ENCODE measurements around the gene CCDC150.

The CCDC150 gene

DNA sequence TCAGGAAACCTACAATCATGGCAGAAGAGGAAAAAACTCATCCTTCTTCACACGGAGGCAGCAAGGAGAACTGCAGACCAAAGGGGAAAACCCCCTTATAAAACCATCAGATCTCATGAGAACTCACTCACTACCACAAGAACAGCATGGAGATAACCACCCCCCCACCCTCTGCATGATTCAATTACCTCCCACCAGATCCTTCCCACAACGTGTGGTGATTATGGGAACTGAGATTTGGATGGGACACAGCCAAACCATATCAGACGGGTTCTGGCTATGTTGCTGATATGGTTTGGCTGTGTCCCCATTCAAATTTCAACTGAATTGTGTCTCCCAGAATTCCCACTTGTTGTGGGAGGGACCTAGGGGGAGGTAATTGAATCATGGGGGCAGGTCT, 28.7 kb upstream of the CCDC150 start:
- TF ChIP-seq CTCF (IDR thresholded peaks at IDR 0.05; ENCODE audit: insufficient read depth, low read length, poor library complexity, severe bottlenecking) = no peak
- Histone ChIP-seq H3K27me3 (replicated peaks; ENCODE audit: control insufficient read depth, insufficient read depth, low read length) (no peaks in the 10 kb centered on the region), H3K4me3 (replicated peaks; ENCODE audit: low read depth, low read length) (no peak overlapping the region), H3K36me3 (ENCODE audit: control insufficient read depth, insufficient read depth, low read length) (no peaks in the 10 kb centered on the region)
- no peak for DNase-seq (ENCODE audit: extremely low read depth, insufficient read length)

- H3K27me3 ChIP-seq (replicated peaks; ENCODE audit: control insufficient read depth, insufficient read depth, low read length) = no peaks in the 10 kb centered on the region
- TF ChIP-seq CTCF (IDR thresholded peaks at IDR 0.05; ENCODE audit: insufficient read depth, low read length, poor library complexity, severe bottlenecking) = no peak
- DNase-seq (ENCODE audit: extremely low read depth, insufficient read length) = no peak
Measured at GRCh38 chr2:196613302-196613701, 26.2 kb upstream of the CCDC150 start.

DNA sequence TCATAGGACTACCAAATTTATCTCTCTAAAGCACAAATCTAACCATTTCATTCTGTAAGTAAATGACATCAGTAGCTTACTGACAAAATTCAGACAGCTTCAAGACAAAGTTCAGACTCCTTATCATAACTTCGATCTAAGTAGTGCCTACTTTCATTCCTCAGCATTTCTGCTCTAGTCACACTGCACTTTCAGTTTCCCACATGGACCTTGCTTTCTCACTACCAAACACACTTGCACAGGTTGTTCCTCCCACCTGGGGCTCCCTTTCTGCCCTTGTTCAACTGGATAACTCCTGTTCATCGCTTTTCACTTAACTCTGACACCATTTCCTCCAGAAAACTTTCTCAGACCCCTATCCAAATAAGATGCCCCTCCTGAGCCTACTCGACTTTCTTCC, 22.1 kb upstream of the CCDC150 start:
- Histone ChIP-seq H3K4me3 (replicated peaks; ENCODE audit: low read depth, low read length) (no peak overlapping the region), H3K36me3 (ENCODE audit: control insufficient read depth, insufficient read depth, low read length) (no peaks in the 10 kb centered on the region)
- no peak for DNase-seq (ENCODE audit: extremely low read depth, insufficient read length)

More at GRCh38 chr2:196613302-196613701, 26.2 kb upstream of the CCDC150 start:
- H3K4me3 ChIP-seq (replicated peaks; ENCODE audit: low read depth, low read length) = no peak overlapping the region
- no peaks in the 10 kb centered on the region for H3K36me3 ChIP-seq (ENCODE audit: control insufficient read depth, insufficient read depth, low read length)

GRCh38 chr2:196618661-196619060, 20.9 kb upstream of the CCDC150 start:
- no peak for TF ChIP-seq CTCF (IDR thresholded peaks at IDR 0.05; ENCODE audit: insufficient read depth, low read length, poor library complexity, severe bottlenecking)
- no peaks in the 10 kb centered on the region for H3K36me3 ChIP-seq (ENCODE audit: control insufficient read depth, insufficient read depth, low read length)
- no peak overlapping the region for H3K4me3 ChIP-seq (replicated peaks; ENCODE audit: low read depth, low read length)
- H3K27me3 ChIP-seq (replicated peaks; ENCODE audit: control insufficient read depth, insufficient read depth, low read length) = no peaks in the 10 kb centered on the region
- DNase-seq (ENCODE audit: extremely low read depth, insufficient read length) = no peak

More for the DNA sequence above, 22.1 kb upstream of the CCDC150 start:
- no peak for TF ChIP-seq CTCF (IDR thresholded peaks at IDR 0.05; ENCODE audit: insufficient read depth, low read length, poor library complexity, severe bottlenecking)
- no peaks in the 10 kb centered on the region for H3K27me3 ChIP-seq (replicated peaks; ENCODE audit: control insufficient read depth, insufficient read depth, low read length)

- TF ChIP-seq CTCF (IDR thresholded peaks at IDR 0.05; ENCODE audit: insufficient read depth, low read length, poor library complexity, severe bottlenecking) = no peak
- DNase-seq (ENCODE audit: extremely low read depth, insufficient read length) = no peak
- Histone ChIP-seq H3K27me3 (replicated peaks; ENCODE audit: control insufficient read depth, insufficient read depth, low read length) (no peaks in the 10 kb centered on the region), H3K36me3 (ENCODE audit: control insufficient read depth, insufficient read depth, low read length) (no peaks in the 10 kb centered on the region), H3K4me3 (replicated peaks; ENCODE audit: low read depth, low read length) (no peak overlapping the region)
Measured at GRCh38 chr2:196630531-196630930, 9.0 kb upstream of the CCDC150 start.

GRCh38 chr2:196635156-196635555, 4.4 kb upstream of the CCDC150 start:
- no peak for TF ChIP-seq CTCF (IDR thresholded peaks at IDR 0.05; ENCODE audit: insufficient read depth, low read length, poor library complexity, severe bottlenecking)

More at GRCh38 chr2:196635156-196635555, 4.4 kb upstream of the CCDC150 start:
- H3K4me3 ChIP-seq (replicated peaks; ENCODE audit: low read depth, low read length) = no peak overlapping the region
- H3K27me3 ChIP-seq (replicated peaks; ENCODE audit: control insufficient read depth, insufficient read depth, low read length) = no peaks in the 10 kb centered on the region
- no peaks in the 10 kb centered on the region for H3K36me3 ChIP-seq (ENCODE audit: control insufficient read depth, insufficient read depth, low read length)
- DNase-seq (ENCODE audit: extremely low read depth, insufficient read length) = no peak

Measured in GM06990 (cell line).